ENCODE measurements around the gene TRAPPC3.

DNA sequence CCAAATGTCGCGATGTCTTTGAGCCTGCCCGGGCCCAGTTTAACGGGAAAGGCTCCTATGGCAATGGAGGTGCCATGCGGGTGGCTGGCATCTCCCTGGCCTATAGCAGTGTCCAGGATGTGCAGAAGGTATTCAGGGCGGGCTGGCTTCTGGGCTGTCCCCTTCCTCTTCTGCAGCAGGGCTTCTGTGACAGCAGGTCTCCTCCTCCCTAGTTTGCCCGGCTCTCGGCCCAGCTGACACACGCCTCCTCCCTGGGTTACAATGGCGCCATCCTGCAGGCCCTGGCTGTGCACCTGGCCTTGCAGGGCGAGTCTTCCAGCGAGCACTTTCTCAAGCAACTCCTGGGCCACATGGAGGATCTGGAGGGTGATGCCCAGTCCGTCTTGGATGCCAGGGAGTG, 57.6 kb downstream of the TRAPPC3 start:
- TF ChIP-seq, protein P1, sequence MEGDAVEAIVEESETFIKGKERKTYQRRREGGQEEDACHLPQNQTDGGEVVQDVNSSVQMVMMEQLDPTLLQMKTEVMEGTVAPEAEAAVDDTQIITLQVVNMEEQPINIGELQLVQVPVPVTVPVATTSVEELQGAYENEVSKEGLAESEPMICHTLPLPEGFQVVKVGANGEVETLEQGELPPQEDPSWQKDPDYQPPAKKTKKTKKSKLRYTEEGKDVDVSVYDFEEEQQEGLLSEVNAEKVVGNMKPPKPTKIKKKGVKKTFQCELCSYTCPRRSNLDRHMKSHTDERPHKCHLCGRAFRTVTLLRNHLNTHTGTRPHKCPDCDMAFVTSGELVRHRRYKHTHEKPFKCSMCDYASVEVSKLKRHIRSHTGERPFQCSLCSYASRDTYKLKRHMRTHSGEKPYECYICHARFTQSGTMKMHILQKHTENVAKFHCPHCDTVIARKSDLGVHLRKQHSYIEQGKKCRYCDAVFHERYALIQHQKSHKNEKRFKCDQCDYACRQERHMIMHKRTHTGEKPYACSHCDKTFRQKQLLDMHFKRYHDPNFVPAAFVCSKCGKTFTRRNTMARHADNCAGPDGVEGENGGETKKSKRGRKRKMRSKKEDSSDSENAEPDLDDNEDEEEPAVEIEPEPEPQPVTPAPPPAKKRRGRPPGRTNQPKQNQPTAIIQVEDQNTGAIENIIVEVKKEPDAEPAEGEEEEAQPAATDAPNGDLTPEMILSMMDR (IDR thresholded peaks at IDR 0.05; ENCODE audit: low read depth, low read length, poor library complexity, severe bottlenecking) = no peak
- no peak for TF ChIP-seq EZH2phosphoT487 (IDR thresholded peaks at IDR 0.05; ENCODE audit: borderline replicate concordance, low read length)
